ENCODE data around the gene PRMT9.

GRCh38 chr4:147655639-147656038 is 28.3 kb downstream of the PRMT9 start:
- TF ChIP-seq REST (IDR thresholded peaks at IDR 0.05; ENCODE audit: low read depth), result no peak
- TF ChIP-seq TAF1 (IDR thresholded peaks at IDR 0.05; ENCODE audit: low read depth), result no peak
- TF ChIP-seq EP300 (IDR thresholded peaks at IDR 0.05; ENCODE audit: borderline replicate concordance), result no peak
- no peak for TF ChIP-seq FOXM1 (IDR thresholded peaks at IDR 0.05; ENCODE audit: borderline replicate concordance, low read depth)
- TF ChIP-seq MAX (IDR thresholded peaks at IDR 0.05), result no peak
- no peak for TF ChIP-seq RAD21 (IDR thresholded peaks at IDR 0.05; ENCODE audit: low read depth)
- TF ChIP-seq TEAD4 (IDR thresholded peaks at IDR 0.05), result no peak
- no peak for TF ChIP-seq CREB1 (IDR thresholded peaks at IDR 0.05; ENCODE audit: low read depth)

Measured in Ishikawa (cell line).